Heart left ventricle (tissue), 16 donors: ENCODE data around the gene C16orf86. TPM values are rescaled to one million over a fixed set of nuclear protein-coding genes. Genes with fewer than 3 reads are reported as not detected.

Experiments
- ATAC-seq, 4 donors: fragments of 200-7000 bp; cut with Tn5 transposase; one replicate each; pipeline ENCODE4 v1.9.1; 2020 to 2022; ENCODE audit warnings: moderate library complexity in 4 of 4, mild to moderate bottlenecking in 3 of 4, moderate number of reproducible peaks in 1 of 4
- DNase-seq, 5 donors: peaks; one replicate each; pipeline ENCODE4 v3.0.0-alpha.2; 2020
- H3K27ac ChIP-seq, 12 donors: fragments of 200-600 bp; sonication (generic) in 4 of 12; one replicate each; pipeline versions ENCODE4 v1.5.0 to v1.8.0; 2016 to 2022; ENCODE audit warnings: mild to moderate bottlenecking in 2 of 12
- H3K27me3 ChIP-seq, 9 donors: fragments of 200-600 bp; sonication (generic) in 2 of 9; one replicate each; pipeline versions ENCODE4 v1.5.1 to v1.8.0; 2016 to 2022; ENCODE audit warnings: mild to moderate bottlenecking in 3 of 9
- H3K36me3 ChIP-seq, 9 donors: fragments of 200-600 bp; sonication (generic) in 2 of 9; one replicate each; pipeline versions ENCODE4 v1.5.0 to v1.8.0; 2018 to 2022; ENCODE audit warnings: mild to moderate bottlenecking in 2 of 9
- H3K4me1 ChIP-seq, 12 donors: fragments of 200-600 bp; sonication (generic) in 4 of 12; one replicate each; pipeline versions ENCODE4 v1.5.0 to v1.8.0; 2016 to 2022; ENCODE audit warnings: mild to moderate bottlenecking in 3 of 12
- H3K4me3 ChIP-seq, 12 donors: fragments of 200-600 bp; sonication (generic) in 4 of 12; one replicate each; pipeline versions ENCODE4 v1.5.0 to v1.8.0; 2017 to 2022; ENCODE audit warnings: mild to moderate bottlenecking in 9 of 12, moderate library complexity in 4 of 12
- H3K9me3 ChIP-seq, 12 donors: fragments of 200-600 bp; sonication (generic) in 4 of 12; one replicate each; pipeline versions ENCODE4 v1.5.0 to v1.8.0; 2016 to 2022; ENCODE audit warnings: mild to moderate bottlenecking in 1 of 12
- CTCF ChIP-seq, 12 donors: fragments of 200-600 bp; sonication (generic) in 4 of 12; IDR thresholded peaks; one replicate each; pipeline versions ENCODE4 v1.5.0 to v1.8.0; 2018 to 2022; ENCODE audit warnings: antibody characterized with exemption in 12 of 12, mild to moderate bottlenecking in 5 of 12
- POLR2A ChIP-seq, 2 donors: fragments of 450-650 bp; IDR thresholded peaks; one replicate each; pipeline ENCODE4 v1.6.1; 2017; ENCODE audit warnings: antibody characterized with exemption in 2 of 2, mild to moderate bottlenecking in 2 of 2, moderate library complexity in 2 of 2
- WGBS, 4 donors: extraction: QIAGEN DNeasy Blood & Tissue Kit in 2 of 4; methylation state at CpG; one replicate each; pipeline versions ENCODE4 v1.1.5 to v1.1.7; 2013 to 2018; 5-methylcytosine and 5-hydroxymethylcytosine counted together
- intact Hi-C, 10 donors: fragments of 100-400 bp; cut with DNase I; formaldehyde crosslinking; loops; one replicate each; pipeline versions ENCODE4 v1.11.1 to v1.14.2; 2022
- polyA plus RNA-seq, 2 donors: library from polyadenylated mRNA; stranded (reverse); fragments of 200-250 nt; gene quantifications; one replicate each; pipeline ENCODE4 v1.2.3, GENCODE V29; 2013
- total RNA-seq, 9 donors: library from RNA; depleted of rRNA in 2 of 9; stranded (reverse); fragments of >200 nt in 2 of 9; fragmentation: NEBNext Ultra II Directional in 3 of 9; extraction: Animal tissue kit (Norgen Biotek cat#: 25700) in 3 of 9; gene quantifications; one replicate each; pipeline versions ENCODE4 v1.1.0 to v1.2.4, GENCODE V29; 2016 to 2023
- donor health status: ischemic (EF 13 %, LVEDD 7.1; RV severe dilation, severe dysfunction).
- donor health status: healthy with polysubstance abuse.
- donor health status: DM: no; HTN: yes; CAD: no.
- donor health status: DM: no; HTN: no; CAD: no.
- donor health status: ischemic (EF 25% LVEDD 6.9; RV normal size, moderate dysfunction).
- donor health status: ischemic (EF 25% LVEDD 5.7; RV mildly dilated, moderate dysfunction).
- donor health status: healthy.
- donor health status: DM: yes; HTN: yes; CAD: no.
- donor health status: ischemic (EF 35%, LVEDD 5.7; RV mildly dilated, moderate dysfunction).
- donor health status: nonischemic (EF 11% LVEDD 7.7; RV severe dilation, severe dysfunction).
- donor health status: DM: yes; HTN: yes; CAD: no.
- donor health status: PGD.
- donor health status: ischemic (EF 29% LVEDD 5.4; RV normal size, mild dysfunction).
- donor health status: nonischemic (EF 23%, LVEDD 6.1; RV moderate dilation, normal function).

Gene C16orf86
- total and polyA plus RNA-seq, 11 donors = 2.1 to 11.6 (median 4.3) TPM

- Histone ChIP-seq H3K4me1 (peaks cover 0 to 13% (median 0%) of the 10 kb centered on the region in 12 donors), H3K9me3 (peaks cover 0 to 8% (median 0%) of the 10 kb centered on the region in 12 donors), H3K27me3 (no peaks in the 10 kb centered on the region), H3K4me3 (no peak overlapping the region), H3K36me3 (peaks cover 0 to 13% (median 2%) of the 10 kb centered on the region in 9 donors), H3K27ac (no peak overlapping the region)
- no peak for ATAC-seq
- DNase-seq = no peak
- WGBS, 4 donors = 96 to 98% (median 97%) methylated on average over 7 of the region's 7 CpGs
- TF ChIP-seq CTCF (IDR thresholded peaks at IDR 0.05) = no peak
- no peak for TF ChIP-seq POLR2A (IDR thresholded peaks at IDR 0.05)
- intact Hi-C loops = no loop called here
Measured at GRCh38 chr16:67699265-67699664, 32.7 kb downstream of the C16orf86 start.

DNA sequence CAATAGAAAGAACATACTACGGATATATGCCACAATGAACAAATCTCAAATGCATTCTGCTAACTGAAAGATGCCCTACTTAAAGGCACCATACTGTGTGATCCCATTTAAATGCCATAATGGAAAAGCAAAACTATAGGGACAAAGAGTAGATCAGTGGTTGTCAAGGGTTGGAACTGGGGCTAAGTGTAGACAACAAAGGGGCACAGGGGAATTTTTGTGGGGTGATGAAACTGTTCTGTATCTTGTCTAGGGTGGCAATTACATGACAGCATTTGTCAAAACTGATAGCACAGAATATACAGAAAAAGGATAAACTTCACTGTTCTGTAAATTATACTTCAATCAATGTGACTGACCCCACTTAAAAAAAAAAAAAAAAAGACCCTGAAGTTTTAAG is 34.8 kb downstream of the C16orf86 start:
- ATAC-seq (no peak), DNase-seq (no peak)
- Histone ChIP-seq H3K36me3 (peaks cover 0 to 13% (median 2%) of the 10 kb centered on the region in 9 donors), H3K9me3 (peaks cover 0 to 8% (median 0%) of the 10 kb centered on the region in 12 donors), H3K4me1 (peaks cover 0 to 16% (median 3%) of the 10 kb centered on the region in 12 donors), H3K27ac (no peak overlapping the region), H3K27me3 (no peaks in the 10 kb centered on the region), H3K4me3 (no peak overlapping the region)
- 83 to 100% (median 93%) methylated on average over 1 of the region's 1 CpG for WGBS, 4 donors
- intact Hi-C loops = no loop called here
- TF ChIP-seq CTCF (IDR thresholded peaks at IDR 0.05) = no peak
- no peak for TF ChIP-seq POLR2A (IDR thresholded peaks at IDR 0.05)

DNA sequence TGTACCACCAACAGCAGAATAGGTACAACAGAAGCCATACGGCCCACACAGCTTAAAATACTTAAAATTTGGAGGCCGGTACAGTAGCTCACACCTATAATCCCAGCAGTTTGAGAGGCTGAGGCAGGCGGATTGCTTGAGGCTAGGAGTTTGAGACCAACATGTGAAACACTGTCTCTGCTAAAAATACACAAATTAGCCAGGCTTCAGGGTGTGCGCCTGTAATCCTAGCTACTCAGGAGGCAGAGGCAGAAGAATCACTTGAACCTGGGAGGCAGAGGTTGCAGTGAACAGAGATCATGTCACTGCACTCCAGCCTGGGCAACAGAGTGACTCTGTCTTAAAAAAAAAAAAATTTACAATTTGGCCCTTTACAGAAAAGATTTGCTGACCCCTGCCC is 35.5 kb downstream of the C16orf86 start:
- intact Hi-C loops = no loop called here
- peaks cover 0 to 8% (median 0%) of the 10 kb centered on the region in 12 donors for H3K9me3 ChIP-seq
- H3K4me3 ChIP-seq = no peak overlapping the region
- WGBS, 4 donors = 92 to 97% (median 96%) methylated on average over 4 of the region's 4 CpGs
- no peak overlapping the region for H3K27ac ChIP-seq
- no peak for ATAC-seq
- no peaks in the 10 kb centered on the region for H3K27me3 ChIP-seq
- no peak for TF ChIP-seq POLR2A (IDR thresholded peaks at IDR 0.05)
- TF ChIP-seq CTCF (IDR thresholded peaks at IDR 0.05) = no peak
- H3K4me1 ChIP-seq = peaks cover 0 to 16% (median 3%) of the 10 kb centered on the region in 12 donors
- no peak for DNase-seq
- peaks cover 0 to 13% (median 2%) of the 10 kb centered on the region in 9 donors for H3K36me3 ChIP-seq

DNA sequence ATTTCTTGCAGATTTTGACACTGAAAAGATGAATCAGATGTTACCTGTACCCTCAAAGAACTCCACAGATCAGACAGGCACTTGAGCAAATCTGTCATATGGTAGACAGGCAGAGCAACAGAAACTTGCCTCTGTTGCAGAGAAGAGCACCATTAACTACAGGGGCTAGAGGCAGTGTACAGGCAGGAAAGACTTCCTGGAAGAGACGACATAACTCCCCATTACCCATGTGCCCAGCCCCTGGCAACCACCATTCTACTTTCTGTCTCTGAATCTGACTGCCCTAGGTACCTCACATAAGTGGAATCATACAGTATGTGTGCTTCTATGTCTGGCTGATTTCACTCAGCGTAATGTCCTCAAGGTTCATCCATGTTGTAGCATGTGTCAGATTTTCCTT is 37.0 kb downstream of the C16orf86 start:
- intact Hi-C loops = no loop called here
- Histone ChIP-seq H3K36me3 (peaks cover 0 to 7% (median 0%) of the 10 kb centered on the region in 9 donors), H3K27ac (peak overlapping the region in 2 of 12 donors; percentile 5 to 6), H3K27me3 (no peaks in the 10 kb centered on the region), H3K4me1 (peaks cover 0 to 16% (median 3%) of the 10 kb centered on the region in 12 donors), H3K9me3 (peaks cover 0 to 8% (median 0%) of the 10 kb centered on the region in 12 donors), H3K4me3 (no peak overlapping the region)
- 71 to 93% (median 75%) methylated on average over 2 of the region's 2 CpGs for WGBS, 4 donors
- DNase-seq (no peak), ATAC-seq (no peak)
- TF ChIP-seq CTCF (IDR thresholded peaks at IDR 0.05) (no peak), POLR2A (IDR thresholded peaks at IDR 0.05) (no peak)
